IPS-15b (cell line): ENCODE measurements around the gene UBE3A.

ENCODE experiments used
- H3K27me3 ChIP-seq: one replicate; pipeline ENCODE4 v1.6.1; 2013; ENCODE audit warnings: low read length; ENCODE audit not compliant: control insufficient read depth, insufficient read depth
- H3K36me3 ChIP-seq: one replicate; pipeline ENCODE4 v1.6.1; 2013; ENCODE audit warnings: low read length; ENCODE audit not compliant: control insufficient read depth, insufficient read depth
- H3K4me1 ChIP-seq: one replicate; pipeline ENCODE4 v1.6.1; 2013; ENCODE audit warnings: mild to moderate bottlenecking, low read length; ENCODE audit not compliant: control insufficient read depth, insufficient read depth
- H3K4me3 ChIP-seq: one replicate; pipeline ENCODE4 v1.5.1; 2013; ENCODE audit warnings: low read depth, low read length
- H3K9ac ChIP-seq: one replicate; pipeline ENCODE4 v1.6.1; 2013; ENCODE audit warnings: low read depth, mild to moderate bottlenecking, low read length
- H3K9me3 ChIP-seq: one replicate; pipeline ENCODE4 v1.6.1; 2013; ENCODE audit warnings: mild to moderate bottlenecking, low read length; ENCODE audit not compliant: control insufficient read depth, insufficient read depth

Gene UBE3A

GRCh38 chr15:25323420-25323819 lies 115.4 kb downstream of the UBE3A start:
- no peak overlapping the region for H3K4me3 ChIP-seq
- no peak overlapping the region for H3K9ac ChIP-seq
- H3K9me3 ChIP-seq = no peaks in the 10 kb centered on the region
- no peaks in the 10 kb centered on the region for H3K27me3 ChIP-seq
- no peaks in the 10 kb centered on the region for H3K36me3 ChIP-seq
- H3K4me1 ChIP-seq = no peaks in the 10 kb centered on the region

DNA sequence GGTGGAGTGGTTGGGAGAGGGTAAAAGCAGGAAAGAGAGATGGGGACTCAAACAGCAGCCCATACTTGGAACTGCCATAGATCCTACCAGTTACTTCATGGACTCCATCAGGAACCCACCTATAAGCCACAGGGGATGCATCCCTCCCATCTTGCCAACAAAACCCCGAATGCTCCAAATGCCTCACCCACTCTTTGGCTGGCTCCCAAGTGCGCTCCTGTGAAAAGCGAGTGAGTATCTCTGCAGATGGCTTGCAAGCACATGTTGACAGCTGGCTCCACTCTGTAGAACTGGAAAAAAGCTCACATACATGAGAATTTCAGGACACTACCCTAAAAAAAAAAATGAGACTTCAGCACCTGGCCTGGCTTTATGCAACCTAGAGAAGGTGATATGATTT lies 151.0 kb downstream of the UBE3A start:
- Histone ChIP-seq H3K9ac (no peak overlapping the region), H3K4me1 (no peaks in the 10 kb centered on the region), H3K4me3 (no peak overlapping the region), H3K36me3 (no peaks in the 10 kb centered on the region), H3K27me3 (no peaks in the 10 kb centered on the region), H3K9me3 (no peaks in the 10 kb centered on the region)
